K562 (cell line): ENCODE data around the gene CCDC116. TPM values are rescaled to one million over a fixed set of nuclear protein-coding genes. Genes with fewer than 3 reads are reported as not detected.

Experiments used
- CTBP1 ChIP-seq: fragments of 450-650 bp; IDR thresholded peaks from 2 replicates; pipeline ENCODE4 v1.6.1; 2016; ENCODE audit warnings: borderline replicate concordance
- DLX4 ChIP-seq: fragments of 250-450 bp; sonication (Bioruptor Pico); IDR thresholded peaks from 2 replicates; pipeline ENCODE4 v1.6.1; 2021; ENCODE audit warnings: mild to moderate bottlenecking
- E2F3 ChIP-seq: fragments of 250-450 bp; sonication (Bioruptor Pico); IDR thresholded peaks from 2 replicates; pipeline ENCODE4 v1.4.0; 2020; ENCODE audit warnings: mild to moderate bottlenecking
- ERF ChIP-seq: fragments of 450-650 bp; formaldehyde crosslinking; IDR thresholded peaks from 2 replicates; pipeline ENCODE4 v1.4.0; 2020; ENCODE audit warnings: mild to moderate bottlenecking, mixed read lengths
- HNRNPLL ChIP-seq: fragments of 200-400 bp; formaldehyde crosslinking; IDR thresholded peaks from 2 replicates; pipeline ENCODE4 v1.6.1; 2017; ENCODE audit warnings: low read length, low read depth, mild to moderate bottlenecking; ENCODE audit not compliant: poor library complexity, severe bottlenecking
- POLR2AphosphoS5 ChIP-seq: IDR thresholded peaks from 2 replicates; pipeline ENCODE4 v1.6.1; 2011; ENCODE audit warnings: mild to moderate bottlenecking, low read depth, low read length, moderate library complexity; ENCODE audit not compliant: control insufficient read depth, insufficient read depth
- USF1 ChIP-seq: sonication (generic); formaldehyde crosslinking; IDR thresholded peaks from 2 replicates; pipeline ENCODE4 v1.9.0; 2022; ENCODE audit warnings: mild to moderate bottlenecking, missing genetic modification reagents
- ZBTB26 ChIP-seq: fragments of 450-650 bp; formaldehyde crosslinking; IDR thresholded peaks from 2 replicates; pipeline ENCODE4 v1.4.0; 2022; ENCODE audit warnings: missing genetic modification characterization
- ZFP1 ChIP-seq: fragments of 450-650 bp; formaldehyde crosslinking; IDR thresholded peaks from 2 replicates; pipeline ENCODE4 v1.4.0; 2020; ENCODE audit warnings: mild to moderate bottlenecking, mixed read lengths
- ZKSCAN3 ChIP-seq: fragments of 250-450 bp; sonication (Bioruptor Pico); IDR thresholded peaks from 2 replicates; pipeline ENCODE4 v1.4.0; 2020
- ZNF124 ChIP-seq: sonication (generic); formaldehyde crosslinking; IDR thresholded peaks from 2 replicates; pipeline ENCODE4 v1.8.1; 2022; ENCODE audit warnings: missing genetic modification reagents
- ZNF695 ChIP-seq: fragments of 450-650 bp; formaldehyde crosslinking; IDR thresholded peaks from 2 replicates; pipeline ENCODE4 v1.4.0; 2020; ENCODE audit warnings: mild to moderate bottlenecking, moderate library complexity
- ZNF780A ChIP-seq: fragments of 250-450 bp; sonication (Bioruptor Pico); IDR thresholded peaks from 2 replicates; pipeline ENCODE4 v1.5.0; 2021; ENCODE audit warnings: mild to moderate bottlenecking
- ZNF79 ChIP-seq: fragments of 250-450 bp; sonication (Bioruptor Pico); IDR thresholded peaks from 2 replicates; pipeline ENCODE4 v1.4.0; 2020; ENCODE audit warnings: low read depth, mild to moderate bottlenecking, moderate library complexity
- polyA plus RNA-seq, 8 experiments: library from polyadenylated mRNA; depleted of rRNA in 4 of 8; stranded (reverse) in 5 of 8; unstranded in 3 of 8; fragments of >200 nt; fragmentation: Nextera tagmentation in 2 of 8; fragmentation: Illumina TruSeq in 1 of 8; extraction: Ambion mirVana in 2 of 8; extraction: Trizol in 1 of 8; gene quantifications; 2 replicates each; pipeline versions ENCODE4 v1.2.1 to v1.2.3, GENCODE V29; 2011 to 2014; ENCODE audit warnings: inconsistent platforms in 1 of 8, missing spikeins in 1 of 8
- total RNA-seq, 7 experiments: library from RNA; depleted of rRNA in 6 of 7; stranded (reverse); fragments of >200 nt in 6 of 7; fragmentation: Illumina TruSeq in 2 of 7; extraction: Trizol in 2 of 7; gene quantifications; 2 replicates each; pipeline versions ENCODE4 v1.2.1 to v1.2.3, GENCODE V29; 2011 to 2021; ENCODE audit warnings: low replicate concordance in 1 of 7
- TF ChIP-seq, protein P1 (sequence below), 2 experiments: fragments of 450-650 bp; formaldehyde crosslinking in 1 of 2; IDR thresholded peaks; 2 replicates each; pipeline versions ENCODE4 v1.4.0 to v1.6.1; 2014 to 2020; ENCODE audit warnings: mild to moderate bottlenecking in 2 of 2, borderline replicate concordance in 1 of 2, low read depth in 1 of 2
- TF ChIP-seq, protein P2 (sequence below): fragments of 450-650 bp; IDR thresholded peaks from 2 replicates; pipeline ENCODE4 v1.6.1; 2016; ENCODE audit warnings: borderline replicate concordance

Gene CCDC116
- total and polyA plus RNA-seq, 9 of the 15 experiments (the other 6 are each of a cell fraction or from before 2014, with no cell fraction given), result 1.6 to 11.3 (median 4.7) TPM

- 0 out of 2 replicates have a peak, but pooled peaks have one; percentile 16 for TF ChIP-seq E2F3 (CRISPR knock-in tag)
- TF ChIP-seq ZNF695 (CRISPR knock-in tag), result no peak
- no peak for TF ChIP-seq CTBP1
- no peak for TF ChIP-seq ZKSCAN3 (CRISPR knock-in tag)
- TF ChIP-seq ZNF124 (CRISPR knock-in tag), result 0 out of 2 replicates have a peak, but pooled peaks have one; percentile 4
- peak; percentile 35 for TF ChIP-seq USF1 (CRISPR knock-in tag)
- peak; percentile 37; the same call in 1 of the 2 replicates for TF ChIP-seq ERF (CRISPR knock-in tag)
- TF ChIP-seq DLX4 (CRISPR knock-in tag), result no peak
- no peak for TF ChIP-seq POLR2AphosphoS5
- TF ChIP-seq ZBTB26, result 0 out of 2 replicates have a peak, but pooled peaks have one; percentile 26
- TF ChIP-seq, protein P1, sequence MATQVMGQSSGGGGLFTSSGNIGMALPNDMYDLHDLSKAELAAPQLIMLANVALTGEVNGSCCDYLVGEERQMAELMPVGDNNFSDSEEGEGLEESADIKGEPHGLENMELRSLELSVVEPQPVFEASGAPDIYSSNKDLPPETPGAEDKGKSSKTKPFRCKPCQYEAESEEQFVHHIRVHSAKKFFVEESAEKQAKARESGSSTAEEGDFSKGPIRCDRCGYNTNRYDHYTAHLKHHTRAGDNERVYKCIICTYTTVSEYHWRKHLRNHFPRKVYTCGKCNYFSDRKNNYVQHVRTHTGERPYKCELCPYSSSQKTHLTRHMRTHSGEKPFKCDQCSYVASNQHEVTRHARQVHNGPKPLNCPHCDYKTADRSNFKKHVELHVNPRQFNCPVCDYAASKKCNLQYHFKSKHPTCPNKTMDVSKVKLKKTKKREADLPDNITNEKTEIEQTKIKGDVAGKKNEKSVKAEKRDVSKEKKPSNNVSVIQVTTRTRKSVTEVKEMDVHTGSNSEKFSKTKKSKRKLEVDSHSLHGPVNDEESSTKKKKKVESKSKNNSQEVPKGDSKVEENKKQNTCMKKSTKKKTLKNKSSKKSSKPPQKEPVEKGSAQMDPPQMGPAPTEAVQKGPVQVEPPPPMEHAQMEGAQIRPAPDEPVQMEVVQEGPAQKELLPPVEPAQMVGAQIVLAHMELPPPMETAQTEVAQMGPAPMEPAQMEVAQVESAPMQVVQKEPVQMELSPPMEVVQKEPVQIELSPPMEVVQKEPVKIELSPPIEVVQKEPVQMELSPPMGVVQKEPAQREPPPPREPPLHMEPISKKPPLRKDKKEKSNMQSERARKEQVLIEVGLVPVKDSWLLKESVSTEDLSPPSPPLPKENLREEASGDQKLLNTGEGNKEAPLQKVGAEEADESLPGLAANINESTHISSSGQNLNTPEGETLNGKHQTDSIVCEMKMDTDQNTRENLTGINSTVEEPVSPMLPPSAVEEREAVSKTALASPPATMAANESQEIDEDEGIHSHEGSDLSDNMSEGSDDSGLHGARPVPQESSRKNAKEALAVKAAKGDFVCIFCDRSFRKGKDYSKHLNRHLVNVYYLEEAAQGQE (IDR thresholded peaks at IDR 0.05; ENCODE audit: borderline replicate concordance), result no peak
- TF ChIP-seq, protein P1 (CRISPR knock-in tag; IDR thresholded peaks at IDR 0.05; ENCODE audit: low read depth), result no peak
- no peak for TF ChIP-seq ZFP1
- TF ChIP-seq ZNF79 (CRISPR knock-in tag), result no peak
- TF ChIP-seq, protein P2, sequence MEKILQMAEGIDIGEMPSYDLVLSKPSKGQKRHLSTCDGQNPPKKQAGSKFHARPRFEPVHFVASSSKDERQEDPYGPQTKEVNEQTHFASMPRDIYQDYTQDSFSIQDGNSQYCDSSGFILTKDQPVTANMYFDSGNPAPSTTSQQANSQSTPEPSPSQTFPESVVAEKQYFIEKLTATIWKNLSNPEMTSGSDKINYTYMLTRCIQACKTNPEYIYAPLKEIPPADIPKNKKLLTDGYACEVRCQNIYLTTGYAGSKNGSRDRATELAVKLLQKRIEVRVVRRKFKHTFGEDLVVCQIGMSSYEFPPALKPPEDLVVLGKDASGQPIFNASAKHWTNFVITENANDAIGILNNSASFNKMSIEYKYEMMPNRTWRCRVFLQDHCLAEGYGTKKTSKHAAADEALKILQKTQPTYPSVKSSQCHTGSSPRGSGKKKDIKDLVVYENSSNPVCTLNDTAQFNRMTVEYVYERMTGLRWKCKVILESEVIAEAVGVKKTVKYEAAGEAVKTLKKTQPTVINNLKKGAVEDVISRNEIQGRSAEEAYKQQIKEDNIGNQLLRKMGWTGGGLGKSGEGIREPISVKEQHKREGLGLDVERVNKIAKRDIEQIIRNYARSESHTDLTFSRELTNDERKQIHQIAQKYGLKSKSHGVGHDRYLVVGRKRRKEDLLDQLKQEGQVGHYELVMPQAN, result no peak
- peak; percentile 4 for TF ChIP-seq HNRNPLL
- no peak for TF ChIP-seq ZNF780A
Observed at GRCh38 chr22:21606775-21607174, 25.8 kb upstream of the CCDC116 start (continued).
